GM12874 (cell line): ENCODE measurements around the gene BCL11A.

Experiments
- TF ChIP-seq, protein P1 (sequence below): IDR thresholded peaks from 2 replicates; pipeline ENCODE4 v1.5.1; 2011; ENCODE audit warnings: low read depth, mild to moderate bottlenecking, control low read depth, low read length, moderate library complexity; ENCODE audit not compliant: insufficient read depth

The BCL11A gene

DNA sequence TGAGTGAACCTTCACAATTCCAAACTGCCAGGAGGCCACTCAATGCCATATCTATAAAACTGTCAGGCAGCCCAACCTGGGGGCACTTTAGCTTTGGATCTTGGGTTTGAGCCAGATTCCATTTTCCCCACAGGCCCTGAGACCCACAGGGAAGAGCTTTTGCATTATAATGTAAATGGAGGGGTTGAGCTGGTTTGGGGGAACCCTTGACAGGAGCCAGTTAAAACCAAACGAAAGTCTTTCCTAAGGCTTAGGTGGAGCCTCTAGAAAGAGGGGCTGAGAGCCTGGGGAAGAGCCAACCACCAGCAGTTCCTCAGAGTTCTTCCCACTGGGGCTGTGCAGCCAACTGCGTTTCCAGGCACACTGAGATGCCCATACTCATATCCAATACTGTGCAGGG is 42.7 kb downstream of the BCL11A start:
- TF ChIP-seq, protein P1, sequence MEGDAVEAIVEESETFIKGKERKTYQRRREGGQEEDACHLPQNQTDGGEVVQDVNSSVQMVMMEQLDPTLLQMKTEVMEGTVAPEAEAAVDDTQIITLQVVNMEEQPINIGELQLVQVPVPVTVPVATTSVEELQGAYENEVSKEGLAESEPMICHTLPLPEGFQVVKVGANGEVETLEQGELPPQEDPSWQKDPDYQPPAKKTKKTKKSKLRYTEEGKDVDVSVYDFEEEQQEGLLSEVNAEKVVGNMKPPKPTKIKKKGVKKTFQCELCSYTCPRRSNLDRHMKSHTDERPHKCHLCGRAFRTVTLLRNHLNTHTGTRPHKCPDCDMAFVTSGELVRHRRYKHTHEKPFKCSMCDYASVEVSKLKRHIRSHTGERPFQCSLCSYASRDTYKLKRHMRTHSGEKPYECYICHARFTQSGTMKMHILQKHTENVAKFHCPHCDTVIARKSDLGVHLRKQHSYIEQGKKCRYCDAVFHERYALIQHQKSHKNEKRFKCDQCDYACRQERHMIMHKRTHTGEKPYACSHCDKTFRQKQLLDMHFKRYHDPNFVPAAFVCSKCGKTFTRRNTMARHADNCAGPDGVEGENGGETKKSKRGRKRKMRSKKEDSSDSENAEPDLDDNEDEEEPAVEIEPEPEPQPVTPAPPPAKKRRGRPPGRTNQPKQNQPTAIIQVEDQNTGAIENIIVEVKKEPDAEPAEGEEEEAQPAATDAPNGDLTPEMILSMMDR: no peak

DNA sequence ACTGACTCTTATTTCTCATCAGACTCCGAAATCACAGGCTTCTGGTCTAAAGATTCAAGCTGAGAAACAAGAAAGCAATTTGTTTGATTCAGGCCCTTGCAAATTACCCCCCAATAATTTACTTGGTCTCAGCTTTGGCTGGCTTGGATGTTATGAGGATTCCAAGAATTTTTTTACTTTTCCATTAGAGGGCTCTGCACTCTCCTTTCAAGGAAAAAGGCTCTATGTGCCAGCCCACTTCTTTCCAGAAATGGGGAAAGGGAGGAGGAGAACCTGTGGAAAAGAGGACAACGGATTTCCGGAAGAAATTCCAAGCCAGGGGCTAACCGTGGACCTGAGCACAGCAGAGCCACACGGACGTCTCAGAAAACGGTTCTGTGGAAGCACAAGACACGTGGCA is 44.4 kb downstream of the BCL11A start:
- TF ChIP-seq, protein P1: no peak

DNA sequence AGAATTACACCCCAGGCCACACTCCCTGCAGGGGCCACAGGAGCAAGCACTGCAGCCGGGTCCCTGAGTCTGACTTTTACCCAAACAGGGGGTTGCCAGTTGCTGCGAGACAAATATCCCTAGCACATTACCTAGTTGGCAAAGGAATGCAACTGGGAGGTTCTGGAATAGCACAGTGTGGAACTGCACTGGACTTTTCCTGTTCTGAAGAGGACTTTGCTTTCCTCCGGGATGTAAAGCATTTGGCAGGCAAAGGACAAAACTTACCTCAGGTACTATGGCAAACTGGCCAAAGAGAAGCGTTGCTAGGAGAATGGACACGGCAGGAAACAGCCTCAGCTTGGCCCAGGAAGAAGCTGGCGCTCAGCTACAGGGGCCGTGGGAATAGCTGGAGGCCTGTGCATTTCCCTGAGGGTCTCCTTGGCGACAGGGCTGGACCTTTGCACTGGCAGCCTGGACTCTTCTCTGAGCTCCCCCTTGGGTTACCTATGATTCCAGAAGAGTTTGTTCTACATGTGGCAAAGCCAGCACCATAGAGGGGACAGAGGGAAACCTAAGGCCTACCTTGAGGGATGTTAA is 45.0 kb downstream of the BCL11A start:
- TF ChIP-seq, protein P1: no peak

DNA sequence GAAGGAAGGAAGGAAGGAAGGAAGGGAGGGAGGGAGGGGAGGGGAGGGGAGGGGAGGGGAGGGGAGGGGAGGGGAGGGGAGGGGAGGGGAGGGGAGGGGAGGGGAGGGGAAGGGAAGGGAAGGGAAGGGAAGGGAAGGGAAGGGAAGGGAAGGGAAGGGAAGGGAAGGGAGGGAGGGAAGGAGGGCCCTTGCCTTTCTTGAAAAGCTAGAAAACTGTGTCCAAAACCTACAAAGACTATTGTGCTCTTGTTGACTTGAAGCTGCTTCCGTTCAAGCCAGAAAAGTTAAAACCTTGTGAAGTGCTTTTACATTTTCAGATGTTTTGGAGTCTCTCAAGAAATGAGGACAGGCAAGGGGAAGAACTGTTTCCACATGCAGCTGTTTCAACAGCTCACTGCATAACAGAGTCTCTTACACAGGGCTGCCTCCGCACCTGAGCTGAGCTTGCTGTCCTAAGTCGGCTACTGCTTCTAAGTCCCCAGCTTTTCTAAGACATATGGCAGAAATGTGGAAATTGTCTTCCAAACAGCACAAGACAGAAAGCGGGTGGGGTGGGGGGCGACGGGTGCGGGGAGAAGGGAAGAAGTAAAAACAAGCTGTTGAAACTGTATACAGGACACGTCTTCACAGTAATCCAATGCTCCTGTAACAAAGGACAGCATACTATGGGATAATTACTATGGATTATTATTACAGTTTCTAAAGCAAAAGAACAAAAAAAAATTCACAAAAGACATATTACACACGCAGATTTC is 46.1 kb downstream of the BCL11A start:
- TF ChIP-seq, protein P1: no peak

DNA sequence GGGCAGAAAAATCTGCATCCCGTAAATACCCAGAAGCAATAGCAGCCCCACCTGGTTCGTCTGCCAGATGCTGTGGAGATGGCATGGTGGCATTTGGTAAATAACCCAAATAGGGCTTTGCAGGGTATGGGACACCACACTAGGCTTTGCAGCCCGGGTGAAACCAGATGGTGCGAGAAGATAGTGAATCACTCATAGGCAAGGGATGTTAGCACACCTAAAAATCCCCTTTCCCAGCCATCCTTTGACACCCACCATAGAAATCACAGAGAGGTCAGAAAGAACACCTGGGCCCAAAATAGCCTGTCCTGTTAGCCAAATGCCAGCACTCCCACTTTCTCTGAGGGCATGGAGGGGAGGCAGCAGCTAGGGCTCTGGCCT is 47.6 kb downstream of the BCL11A start:
- TF ChIP-seq, protein P1: no peak

DNA sequence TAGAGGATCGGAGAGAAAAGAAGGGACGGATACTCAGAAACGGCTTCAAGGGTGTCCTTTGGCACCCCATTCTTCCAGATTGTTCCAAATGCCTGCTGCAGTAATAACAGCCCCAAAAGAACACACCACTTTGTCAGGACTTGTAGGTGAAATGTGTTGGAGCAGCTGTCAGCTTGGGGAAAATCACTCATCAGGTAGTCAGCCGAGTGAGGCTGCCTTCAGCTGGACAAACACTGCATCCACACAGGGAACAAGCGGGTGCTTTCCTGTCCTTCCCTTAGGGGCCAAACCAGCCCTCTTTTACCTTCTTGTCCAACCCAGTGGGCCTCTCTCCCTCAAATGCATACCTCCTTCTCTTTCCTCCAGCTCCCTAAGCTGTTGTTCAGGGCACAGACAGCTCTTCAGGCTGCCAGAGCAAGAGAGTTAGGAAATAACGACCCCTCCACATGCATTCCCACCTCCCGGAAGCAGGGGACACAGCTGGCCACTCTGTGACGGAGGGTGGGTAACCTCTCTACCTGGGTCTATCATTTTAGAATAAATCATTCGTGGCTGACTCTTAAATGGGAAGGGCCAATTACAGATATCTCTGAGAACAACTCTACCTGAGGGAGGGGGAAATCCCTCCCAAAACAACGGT is 48.1 kb downstream of the BCL11A start:
- TF ChIP-seq, protein P1: no peak

DNA sequence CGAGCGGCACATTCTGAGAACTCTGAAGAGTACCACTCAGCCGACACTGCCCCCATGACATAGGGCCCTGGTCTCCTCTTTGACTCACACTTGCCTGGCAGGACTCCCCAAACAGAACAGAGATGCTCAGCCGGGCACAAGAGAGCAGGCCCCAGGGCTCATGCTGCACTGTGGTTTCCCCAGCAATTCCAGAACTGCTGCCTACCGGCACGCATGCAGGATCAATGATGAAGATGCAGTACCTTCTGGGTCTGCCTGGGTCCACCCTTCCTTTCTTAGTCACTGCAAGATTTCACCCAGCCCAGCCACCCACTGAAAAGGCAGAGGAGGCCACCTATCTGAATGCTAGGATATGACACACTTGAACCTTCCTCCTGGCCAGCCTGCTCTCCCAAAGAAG is 49.4 kb downstream of the BCL11A start:
- TF ChIP-seq, protein P1: no peak; the same call in 1 of the 2 replicates
